PFSK-1 (cell line): ENCODE measurements around the gene RRAD.

Experiments
- TAF1 ChIP-seq: IDR thresholded peaks from 2 replicates; pipeline ENCODE4 v1.6.1; 2012; ENCODE audit warnings: low read length, control low read depth, borderline replicate concordance; ENCODE audit not compliant: insufficient read depth
- TF ChIP-seq, protein P1 (sequence below), 2 experiments: IDR thresholded peaks; 2 replicates each; pipeline versions ENCODE4 v1.6.1 to v1.8.0; 2011 to 2012; ENCODE audit warnings: low read depth in 2 of 2, low read length in 2 of 2, control low read depth in 1 of 2, inconsistent platforms in 1 of 2, mild to moderate bottlenecking in 1 of 2, moderate library complexity in 1 of 2; ENCODE audit not compliant: insufficient read depth in 1 of 2

DNA sequence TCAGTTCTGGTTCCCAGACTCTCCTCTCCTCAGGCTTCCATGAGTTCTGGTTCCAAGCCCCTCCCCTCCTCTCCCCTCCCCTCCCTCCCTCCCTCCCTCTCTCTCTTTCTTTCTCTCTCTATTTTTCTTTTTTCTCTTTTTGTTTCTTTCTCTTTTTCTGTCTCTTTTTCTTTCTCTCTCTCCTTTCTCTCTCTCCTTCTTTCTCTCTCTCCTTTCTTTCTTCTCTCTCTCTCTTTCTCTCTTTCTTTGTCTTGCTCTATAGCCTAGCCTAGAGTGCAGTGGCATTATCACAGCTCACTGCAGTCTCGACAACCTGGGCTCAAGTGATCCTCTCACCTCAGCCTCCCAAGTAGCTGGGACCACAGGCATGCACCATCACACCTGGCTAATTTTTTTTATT lies 34.9 kb upstream of the RRAD start:
- no peak for TF ChIP-seq TAF1
- TF ChIP-seq, protein P1, sequence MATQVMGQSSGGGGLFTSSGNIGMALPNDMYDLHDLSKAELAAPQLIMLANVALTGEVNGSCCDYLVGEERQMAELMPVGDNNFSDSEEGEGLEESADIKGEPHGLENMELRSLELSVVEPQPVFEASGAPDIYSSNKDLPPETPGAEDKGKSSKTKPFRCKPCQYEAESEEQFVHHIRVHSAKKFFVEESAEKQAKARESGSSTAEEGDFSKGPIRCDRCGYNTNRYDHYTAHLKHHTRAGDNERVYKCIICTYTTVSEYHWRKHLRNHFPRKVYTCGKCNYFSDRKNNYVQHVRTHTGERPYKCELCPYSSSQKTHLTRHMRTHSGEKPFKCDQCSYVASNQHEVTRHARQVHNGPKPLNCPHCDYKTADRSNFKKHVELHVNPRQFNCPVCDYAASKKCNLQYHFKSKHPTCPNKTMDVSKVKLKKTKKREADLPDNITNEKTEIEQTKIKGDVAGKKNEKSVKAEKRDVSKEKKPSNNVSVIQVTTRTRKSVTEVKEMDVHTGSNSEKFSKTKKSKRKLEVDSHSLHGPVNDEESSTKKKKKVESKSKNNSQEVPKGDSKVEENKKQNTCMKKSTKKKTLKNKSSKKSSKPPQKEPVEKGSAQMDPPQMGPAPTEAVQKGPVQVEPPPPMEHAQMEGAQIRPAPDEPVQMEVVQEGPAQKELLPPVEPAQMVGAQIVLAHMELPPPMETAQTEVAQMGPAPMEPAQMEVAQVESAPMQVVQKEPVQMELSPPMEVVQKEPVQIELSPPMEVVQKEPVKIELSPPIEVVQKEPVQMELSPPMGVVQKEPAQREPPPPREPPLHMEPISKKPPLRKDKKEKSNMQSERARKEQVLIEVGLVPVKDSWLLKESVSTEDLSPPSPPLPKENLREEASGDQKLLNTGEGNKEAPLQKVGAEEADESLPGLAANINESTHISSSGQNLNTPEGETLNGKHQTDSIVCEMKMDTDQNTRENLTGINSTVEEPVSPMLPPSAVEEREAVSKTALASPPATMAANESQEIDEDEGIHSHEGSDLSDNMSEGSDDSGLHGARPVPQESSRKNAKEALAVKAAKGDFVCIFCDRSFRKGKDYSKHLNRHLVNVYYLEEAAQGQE (IDR thresholded peaks at IDR 0.05; ENCODE audit: insufficient read depth in 1 of 2, low read depth in 2 of 2, low read length in 2 of 2) = no peak
